NCI-H748 (cell line): ENCODE results near the gene DSCAML1.

Experiments
- DNase-seq: peaks from one replicate; lab custom pipeline; 2025; ENCODE audit not compliant: unreplicated experiment; lab: John Stamatoyannopoulos, UW

DSCAML1 gene

GRCh38 chr11:117731722-117732290 is 65.2 kb downstream of the DSCAML1 start:
- no peak for DNase-seq

GRCh38 chr11:117730208-117730800 is 66.7 kb downstream of the DSCAML1 start:
- DNase-seq = no peak

- no peak for DNase-seq
These were observed 71.8 kb downstream of the DSCAML1 start for GRCh38 chr11:117725048-117725734.

GRCh38 chr11:117724621-117725020 is 72.4 kb downstream of the DSCAML1 start:
- DNase-seq = no peak

GRCh38 chr11:117724104-117724503 is 72.9 kb downstream of the DSCAML1 start:
- DNase-seq = no peak

- DNase-seq = no peak
These were observed 73.6 kb downstream of the DSCAML1 start for GRCh38 chr11:117723277-117724024.

GRCh38 chr11:117722082-117722481 is 74.9 kb downstream of the DSCAML1 start:
- no peak for DNase-seq

- no peak for DNase-seq
These were observed 76.9 kb downstream of the DSCAML1 start for GRCh38 chr11:117720061-117720511.

GRCh38 chr11:117719480-117719879 is 77.5 kb downstream of the DSCAML1 start:
- no peak for DNase-seq

- peak; percentile 63 for DNase-seq
These were observed 79.3 kb downstream of the DSCAML1 start for GRCh38 chr11:117717485-117718314.

- DNase-seq = no peak
These were observed 80.2 kb downstream of the DSCAML1 start for GRCh38 chr11:117716521-117717440.

- DNase-seq = no peak
These were observed 81.2 kb downstream of the DSCAML1 start for GRCh38 chr11:117715801-117716200.

GRCh38 chr11:117713538-117713991 is 83.5 kb downstream of the DSCAML1 start:
- peak; percentile 49 for DNase-seq

GRCh38 chr11:117712530-117712929 is 84.5 kb downstream of the DSCAML1 start:
- no peak for DNase-seq

GRCh38 chr11:117711331-117711730 is 85.7 kb downstream of the DSCAML1 start:
- DNase-seq = no peak

GRCh38 chr11:117710211-117710610 is 86.8 kb downstream of the DSCAML1 start:
- DNase-seq = no peak

GRCh38 chr11:117706322-117706814 is 90.6 kb downstream of the DSCAML1 start:
- no peak for DNase-seq

GRCh38 chr11:117705866-117706265 is 91.2 kb downstream of the DSCAML1 start:
- DNase-seq = no peak

- DNase-seq = no peak
These were observed 92.5 kb downstream of the DSCAML1 start for GRCh38 chr11:117704395-117705100.
